GM19438 (cell line): ENCODE data around the gene NR1D1.

Experiments
- ATAC-seq: cut with Tn5 transposase; IDR thresholded peaks from one replicate; pipeline ENCODE4 v1.9.1; 2021; ENCODE audit warnings: low read depth; ENCODE audit not compliant: unreplicated experiment

NR1D1 gene

GRCh38 chr17:40064971-40065768 lies 35.2 kb downstream of the NR1D1 start:
- ATAC-seq = no peak

- ATAC-seq = no peak
Measured at GRCh38 chr17:40063901-40064531, 36.4 kb downstream of the NR1D1 start.

GRCh38 chr17:40063187-40063771 lies 37.1 kb downstream of the NR1D1 start:
- peak; percentile 23 for ATAC-seq

GRCh38 chr17:40062329-40063186 lies 37.8 kb downstream of the NR1D1 start, which contains the start of gene THRA:
Gene THRA, plus strand, starts transcription at chr17:40062965. Its CDS starts 11,524 bp downstream, at chr17:40074489.
- peak; percentile 68 for ATAC-seq

GRCh38 chr17:40061609-40062038 lies 38.8 kb downstream of the NR1D1 start:
- no peak for ATAC-seq

- ATAC-seq = no peak
Measured at GRCh38 chr17:40060887-40061608, 39.3 kb downstream of the NR1D1 start.

GRCh38 chr17:40059729-40060475 lies 40.5 kb downstream of the NR1D1 start:
- ATAC-seq = no peak

GRCh38 chr17:40058865-40059264 lies 41.5 kb downstream of the NR1D1 start:
- no peak for ATAC-seq

- no peak for ATAC-seq
Measured at GRCh38 chr17:40058186-40058784, 42.1 kb downstream of the NR1D1 start.

- no peak for ATAC-seq
Measured at GRCh38 chr17:40056379-40057015, 43.9 kb downstream of the NR1D1 start.
